ENCODE measurements around the gene CAPN13. TPM values are rescaled to one million over a fixed set of nuclear protein-coding genes. Genes with fewer than 3 reads are reported as not detected.

Gene CAPN13
- total RNA-seq, 2 experiments from 2014 or later: not detected

- DNase-seq: no peak
- Histone ChIP-seq H3K4me3 (ENCODE audit: low read length) (no peak overlapping the region), H3K27me3 (ENCODE audit: control insufficient read depth in 1 of 2, insufficient read depth in 2 of 2, low read length in 2 of 2) (no peaks in the 10 kb centered on the region), H3K4me1 (ENCODE audit: insufficient read depth, low read length) (no peaks in the 10 kb centered on the region), H3K9me3 (ENCODE audit: control insufficient read depth in 1 of 2, insufficient read depth in 1 of 2, low read length in 2 of 2) (no peaks in the 10 kb centered on the region), H3K27ac (ENCODE audit: low read depth in 1 of 2, low read length in 2 of 2) (no peak overlapping the region), H3K36me3 (ENCODE audit: insufficient read depth, low read length) (no peaks in the 10 kb centered on the region)
- intact Hi-C loops (cut with DNase I, micrococcal nuclease): no loop called here
- ATAC-seq (ENCODE audit: poor library complexity): no peak
- H3K4me3 Mint-ChIP-seq: no peak overlapping the region
- POLR2A ChIA-PET: no interaction called here
- no peaks in the 10 kb centered on the region for H3K4me1 Mint-ChIP-seq (ENCODE audit: low read depth)
- no peaks in the 10 kb centered on the region for H3K36me3 Mint-ChIP-seq (ENCODE audit: low read depth)
- CTCF ChIA-PET: no interaction called here
- H3K9me3 Mint-ChIP-seq: no peaks in the 10 kb centered on the region
- no peak overlapping the region for H3K27ac Mint-ChIP-seq
- no peak for TF ChIP-seq CTCF (IDR thresholded peaks at IDR 0.05)
- H3K27me3 Mint-ChIP-seq: peaks cover 6% of the 10 kb centered on the region
These were observed 131.5 kb downstream of the CAPN13 start for GRCh38 chr2:30675758-30676157.

GRCh38 chr2:30673127-30673526, 134.1 kb downstream of the CAPN13 start:
- Mint-ChIP-seq H3K4me1 (ENCODE audit: low read depth) (no peaks in the 10 kb centered on the region), H3K27ac (no peak overlapping the region), H3K4me3 (no peak overlapping the region), H3K27me3 (peaks cover 6% of the 10 kb centered on the region), H3K36me3 (ENCODE audit: low read depth) (no peaks in the 10 kb centered on the region), H3K9me3 (peaks cover 9% of the 10 kb centered on the region)
- no peak for TF ChIP-seq CTCF (IDR thresholded peaks at IDR 0.05)
- H3K4me1 ChIP-seq (ENCODE audit: insufficient read depth, low read length): no peaks in the 10 kb centered on the region
- H3K36me3 ChIP-seq (ENCODE audit: insufficient read depth, low read length): no peaks in the 10 kb centered on the region
- intact Hi-C loops (cut with DNase I, micrococcal nuclease): no loop called here
- H3K4me3 ChIP-seq (ENCODE audit: low read length): no peak overlapping the region
- POLR2A ChIA-PET: no interaction called here
- ATAC-seq (ENCODE audit: poor library complexity) (no peak), DNase-seq (no peak)
- H3K27ac ChIP-seq (ENCODE audit: low read depth in 1 of 2, low read length in 2 of 2): no peak overlapping the region
- no peaks in the 10 kb centered on the region for H3K27me3 ChIP-seq (ENCODE audit: control insufficient read depth in 1 of 2, insufficient read depth in 2 of 2, low read length in 2 of 2)
- CTCF ChIA-PET: no interaction called here
- H3K9me3 ChIP-seq (ENCODE audit: control insufficient read depth in 1 of 2, insufficient read depth in 1 of 2, low read length in 2 of 2): peaks cover 5 to 18% of the 10 kb centered on the region in 2 experiments

Data from CD4-positive, alpha-beta T cell (primary cell).